ENCODE results near the gene GMDS.
A peak's percentile ranks its signal among the peaks of the same experiment; 100 is the strongest.

The GMDS gene

GRCh38 chr6:2124260-2124709 is 121.1 kb downstream of the GMDS start:
- DNase-seq (ENCODE audit: insufficient read length), result no peak
- FAIRE-seq, result no peak
- TF ChIP-seq POLR2AphosphoS5 (IDR thresholded peaks at IDR 0.05; ENCODE audit: low read depth, low read length) (no peak), POLR2A (IDR thresholded peaks at IDR 0.05; ENCODE audit: low read depth, low read length) (no peak), TAF1 (IDR thresholded peaks at IDR 0.05; ENCODE audit: borderline replicate concordance, low read depth, low read length) (no peak)

DNA sequence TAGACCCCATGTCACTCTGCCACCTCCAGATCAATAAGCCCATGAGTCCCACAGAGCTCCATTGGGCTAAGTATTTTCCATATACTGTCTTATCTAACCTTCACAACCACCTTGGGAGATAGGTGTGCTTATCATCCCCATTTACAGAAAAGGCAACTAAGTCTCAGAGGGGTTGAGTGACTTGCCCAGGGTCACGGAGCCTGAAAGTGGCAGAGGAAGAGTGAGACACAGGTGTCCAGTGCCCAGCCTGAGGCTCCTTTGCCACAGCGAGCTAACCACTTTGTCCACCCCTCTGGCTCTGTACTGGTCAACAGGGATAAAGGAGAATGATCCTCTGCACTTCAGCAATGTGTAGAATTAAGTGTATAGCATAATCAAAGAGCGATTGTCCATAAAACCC is 124.5 kb downstream of the GMDS start:
- DNase-seq (ENCODE audit: insufficient read length) (no peak), FAIRE-seq (no peak)
- TF ChIP-seq POLR2AphosphoS5 (IDR thresholded peaks at IDR 0.05; ENCODE audit: low read depth, low read length), result no peak
- no peak for TF ChIP-seq TAF1 (IDR thresholded peaks at IDR 0.05; ENCODE audit: borderline replicate concordance, low read depth, low read length)
- TF ChIP-seq POLR2A (IDR thresholded peaks at IDR 0.05; ENCODE audit: low read depth, low read length), result no peak

DNA sequence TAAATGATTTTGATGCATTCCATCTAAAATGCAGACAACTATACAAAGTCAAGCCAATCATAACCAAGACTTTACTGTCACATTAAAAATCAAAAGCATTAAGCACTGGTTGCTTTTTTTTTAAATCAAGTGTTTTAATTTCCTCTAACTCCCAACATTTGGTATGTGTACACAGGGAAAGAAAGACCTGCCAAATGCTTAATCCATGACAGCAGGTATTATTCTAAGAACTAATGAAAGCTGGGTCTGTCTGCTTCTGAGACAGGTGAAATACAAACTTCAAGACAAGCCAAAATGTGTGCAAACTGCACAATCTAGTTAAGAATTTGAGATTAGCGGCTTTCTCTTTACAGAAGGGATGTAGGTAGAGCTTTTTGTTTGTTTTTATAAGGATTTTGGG is 126.1 kb downstream of the GMDS start:
- FAIRE-seq (no peak), DNase-seq (ENCODE audit: insufficient read length) (no peak)
- TF ChIP-seq POLR2AphosphoS5 (IDR thresholded peaks at IDR 0.05; ENCODE audit: low read depth, low read length), result no peak
- TF ChIP-seq TAF1 (IDR thresholded peaks at IDR 0.05; ENCODE audit: borderline replicate concordance, low read depth, low read length), result no peak
- TF ChIP-seq POLR2A (IDR thresholded peaks at IDR 0.05; ENCODE audit: low read depth, low read length), result no peak

GRCh38 chr6:2118136-2118535 is 127.3 kb downstream of the GMDS start:
- DNase-seq (ENCODE audit: insufficient read length), result no peak
- FAIRE-seq, result peak; percentile 48
- TF ChIP-seq TAF1 (IDR thresholded peaks at IDR 0.05; ENCODE audit: borderline replicate concordance, low read depth, low read length), result no peak
- no peak for TF ChIP-seq POLR2A (IDR thresholded peaks at IDR 0.05; ENCODE audit: low read depth, low read length)
- TF ChIP-seq POLR2AphosphoS5 (IDR thresholded peaks at IDR 0.05; ENCODE audit: low read depth, low read length), result no peak

DNA sequence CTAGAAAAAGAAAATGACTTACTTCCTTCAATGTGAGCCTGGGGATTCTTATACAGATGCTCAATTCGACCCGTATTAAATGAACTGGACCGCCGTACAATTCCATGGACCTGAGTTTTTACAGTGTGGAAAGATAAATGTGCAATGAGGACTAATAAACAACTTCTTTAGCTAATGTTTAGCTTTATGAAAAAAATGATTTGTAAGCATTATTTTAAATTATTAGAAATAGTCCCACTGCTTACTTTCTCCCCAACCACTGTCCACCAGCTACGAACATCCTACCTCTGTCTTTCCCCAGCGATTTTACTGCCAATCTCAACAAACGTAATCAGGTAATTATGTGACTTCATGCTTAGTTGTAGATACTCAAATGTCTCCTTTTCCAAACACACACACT is 128.0 kb downstream of the GMDS start:
- TF ChIP-seq POLR2AphosphoS5 (IDR thresholded peaks at IDR 0.05; ENCODE audit: low read depth, low read length) (no peak), POLR2A (IDR thresholded peaks at IDR 0.05; ENCODE audit: low read depth, low read length) (no peak), TAF1 (IDR thresholded peaks at IDR 0.05; ENCODE audit: borderline replicate concordance, low read depth, low read length) (no peak)
- FAIRE-seq (no peak), DNase-seq (ENCODE audit: insufficient read length) (no peak)

DNA sequence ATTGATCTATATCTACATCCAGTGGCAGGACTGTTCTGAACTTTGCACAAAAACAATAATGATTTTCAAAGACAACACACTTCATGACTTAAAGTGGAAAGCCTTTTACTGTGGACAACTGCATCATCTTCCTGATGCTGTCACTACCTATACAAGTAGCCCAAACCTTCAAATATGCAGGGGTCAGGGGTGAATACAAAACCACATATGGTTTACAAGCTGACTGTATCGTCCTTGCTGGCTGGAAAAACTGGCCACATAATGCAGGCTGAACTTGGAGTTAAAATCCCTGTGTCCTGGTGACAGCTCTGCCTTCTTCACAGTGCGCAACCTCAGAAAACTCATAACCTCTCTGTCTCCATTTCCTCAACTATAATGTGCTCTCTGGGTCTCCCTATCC is 128.9 kb downstream of the GMDS start:
- FAIRE-seq, result no peak
- no peak for TF ChIP-seq POLR2AphosphoS5 (IDR thresholded peaks at IDR 0.05; ENCODE audit: low read depth, low read length)
- no peak for TF ChIP-seq POLR2A (IDR thresholded peaks at IDR 0.05; ENCODE audit: low read depth, low read length)
- TF ChIP-seq TAF1 (IDR thresholded peaks at IDR 0.05; ENCODE audit: borderline replicate concordance, low read depth, low read length), result no peak
- DNase-seq (ENCODE audit: insufficient read length), result no peak

GRCh38 chr6:2114100-2114499 is 131.3 kb downstream of the GMDS start:
- DNase-seq (ENCODE audit: insufficient read length) (no peak), FAIRE-seq (no peak)
- TF ChIP-seq POLR2A (IDR thresholded peaks at IDR 0.05; ENCODE audit: low read depth, low read length), result no peak
- TF ChIP-seq TAF1 (IDR thresholded peaks at IDR 0.05; ENCODE audit: borderline replicate concordance, low read depth, low read length), result no peak

DNA sequence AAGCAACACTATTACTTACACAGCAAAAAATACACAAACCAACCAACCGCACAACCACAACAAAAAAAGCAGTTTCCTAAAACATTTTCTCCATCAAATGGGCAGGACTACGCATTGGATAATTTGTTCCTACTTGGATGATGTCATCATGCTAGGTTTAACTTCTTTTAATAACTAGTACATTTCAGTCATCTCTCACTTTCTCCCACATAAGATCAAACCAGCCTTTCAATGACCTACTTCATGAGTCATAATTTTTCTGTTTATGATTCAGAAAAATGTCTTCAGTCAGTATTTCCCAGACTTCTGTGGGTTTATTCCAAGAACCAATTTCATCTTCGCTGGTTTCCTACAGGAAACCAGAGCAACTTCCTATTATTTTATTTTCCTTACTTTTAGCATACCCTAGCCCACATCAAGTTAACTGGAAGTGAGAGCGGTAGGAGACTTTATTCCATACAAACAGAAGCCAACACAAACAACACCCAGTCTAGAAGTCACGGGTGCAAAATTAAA is 134.2 kb downstream of the GMDS start:
- DNase-seq (ENCODE audit: insufficient read length) (no peak), FAIRE-seq (no peak)
- no peak for TF ChIP-seq POLR2A (IDR thresholded peaks at IDR 0.05; ENCODE audit: low read depth, low read length)
- no peak for TF ChIP-seq POLR2AphosphoS5 (IDR thresholded peaks at IDR 0.05; ENCODE audit: low read depth, low read length)
- TF ChIP-seq TAF1 (IDR thresholded peaks at IDR 0.05; ENCODE audit: borderline replicate concordance, low read depth, low read length), result no peak

DNA sequence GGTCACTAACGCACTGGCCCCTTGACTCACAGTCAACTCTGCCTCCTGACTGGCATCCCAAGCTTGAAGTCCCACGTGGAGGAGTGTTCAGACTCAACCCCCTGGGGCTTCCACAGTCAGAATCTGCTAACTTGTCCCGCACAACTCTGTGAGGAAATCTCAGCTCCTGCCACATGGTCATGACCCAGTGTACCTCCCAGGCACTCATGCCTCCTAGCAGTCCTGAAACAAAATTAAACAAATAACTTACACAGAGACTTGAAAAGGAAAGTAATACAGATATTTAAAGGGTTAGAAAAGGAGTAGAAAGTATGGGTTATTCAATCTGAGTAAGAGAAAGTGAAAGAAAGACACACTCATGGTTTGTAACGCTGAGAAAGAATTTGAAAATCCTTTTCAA is 134.9 kb downstream of the GMDS start:
- TF ChIP-seq POLR2A (IDR thresholded peaks at IDR 0.05; ENCODE audit: low read depth, low read length), result no peak
- no peak for TF ChIP-seq POLR2AphosphoS5 (IDR thresholded peaks at IDR 0.05; ENCODE audit: low read depth, low read length)
- no peak for TF ChIP-seq TAF1 (IDR thresholded peaks at IDR 0.05; ENCODE audit: borderline replicate concordance, low read depth, low read length)
- FAIRE-seq (no peak), DNase-seq (ENCODE audit: insufficient read length) (no peak)

GRCh38 chr6:2109796-2110195 is 135.6 kb downstream of the GMDS start:
- FAIRE-seq (no peak), DNase-seq (ENCODE audit: insufficient read length) (no peak)
- no peak for TF ChIP-seq POLR2A (IDR thresholded peaks at IDR 0.05; ENCODE audit: low read depth, low read length)
- TF ChIP-seq POLR2AphosphoS5 (IDR thresholded peaks at IDR 0.05; ENCODE audit: low read depth, low read length), result no peak
- TF ChIP-seq TAF1 (IDR thresholded peaks at IDR 0.05; ENCODE audit: borderline replicate concordance, low read depth, low read length), result no peak

GRCh38 chr6:2108700-2109306 is 136.6 kb downstream of the GMDS start:
- FAIRE-seq (no peak), DNase-seq (ENCODE audit: insufficient read length) (no peak)
- TF ChIP-seq POLR2AphosphoS5 (IDR thresholded peaks at IDR 0.05; ENCODE audit: low read depth, low read length) (no peak), TAF1 (IDR thresholded peaks at IDR 0.05; ENCODE audit: borderline replicate concordance, low read depth, low read length) (no peak), POLR2A (IDR thresholded peaks at IDR 0.05; ENCODE audit: low read depth, low read length) (no peak)

DNA sequence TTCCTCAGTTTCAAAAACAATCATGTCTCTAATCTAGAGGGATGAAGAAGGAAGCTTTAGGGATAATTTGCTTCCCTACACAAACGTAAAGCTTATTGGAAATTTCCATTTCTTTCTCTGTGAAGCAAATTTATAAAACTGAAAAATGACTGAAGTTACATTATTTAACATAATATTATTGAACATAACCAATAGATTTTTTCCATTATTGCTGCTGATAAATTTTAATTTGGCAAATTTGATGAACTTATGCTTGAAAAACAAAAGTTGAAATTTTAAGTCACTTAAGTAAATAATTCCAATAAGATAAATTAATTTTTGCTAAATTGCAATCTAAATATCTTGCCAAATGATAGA is 140.9 kb downstream of the GMDS start:
- DNase-seq (ENCODE audit: insufficient read length) (no peak), FAIRE-seq (no peak)
- no peak for TF ChIP-seq POLR2AphosphoS5 (IDR thresholded peaks at IDR 0.05; ENCODE audit: low read depth, low read length)
- no peak for TF ChIP-seq TAF1 (IDR thresholded peaks at IDR 0.05; ENCODE audit: borderline replicate concordance, low read depth, low read length)
- TF ChIP-seq POLR2A (IDR thresholded peaks at IDR 0.05; ENCODE audit: low read depth, low read length), result no peak

Data from GM12892 (cell line).